Activated CD8-positive, alpha-beta memory T cell treated with anti-CD3 and anti-CD28 coated beads for 24 hours (primary cell): ENCODE results near the gene CLIP4.
"Not testable (repeated sequence)": the region's sequence is repeated elsewhere in the genome, so short reads cannot be mapped to it uniquely, and the experiment has no call there.

Source experiments
- DNase-seq: peaks from one replicate; pipeline ENCODE4 v3.0.0-alpha.2; 2020

Gene CLIP4, protein sequence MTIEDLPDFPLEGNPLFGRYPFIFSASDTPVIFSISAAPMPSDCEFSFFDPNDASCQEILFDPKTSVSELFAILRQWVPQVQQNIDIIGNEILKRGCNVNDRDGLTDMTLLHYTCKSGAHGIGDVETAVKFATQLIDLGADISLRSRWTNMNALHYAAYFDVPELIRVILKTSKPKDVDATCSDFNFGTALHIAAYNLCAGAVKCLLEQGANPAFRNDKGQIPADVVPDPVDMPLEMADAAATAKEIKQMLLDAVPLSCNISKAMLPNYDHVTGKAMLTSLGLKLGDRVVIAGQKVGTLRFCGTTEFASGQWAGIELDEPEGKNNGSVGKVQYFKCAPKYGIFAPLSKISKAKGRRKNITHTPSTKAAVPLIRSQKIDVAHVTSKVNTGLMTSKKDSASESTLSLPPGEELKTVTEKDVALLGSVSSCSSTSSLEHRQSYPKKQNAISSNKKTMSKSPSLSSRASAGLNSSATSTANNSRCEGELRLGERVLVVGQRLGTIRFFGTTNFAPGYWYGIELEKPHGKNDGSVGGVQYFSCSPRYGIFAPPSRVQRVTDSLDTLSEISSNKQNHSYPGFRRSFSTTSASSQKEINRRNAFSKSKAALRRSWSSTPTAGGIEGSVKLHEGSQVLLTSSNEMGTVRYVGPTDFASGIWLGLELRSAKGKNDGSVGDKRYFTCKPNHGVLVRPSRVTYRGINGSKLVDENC

DNA sequence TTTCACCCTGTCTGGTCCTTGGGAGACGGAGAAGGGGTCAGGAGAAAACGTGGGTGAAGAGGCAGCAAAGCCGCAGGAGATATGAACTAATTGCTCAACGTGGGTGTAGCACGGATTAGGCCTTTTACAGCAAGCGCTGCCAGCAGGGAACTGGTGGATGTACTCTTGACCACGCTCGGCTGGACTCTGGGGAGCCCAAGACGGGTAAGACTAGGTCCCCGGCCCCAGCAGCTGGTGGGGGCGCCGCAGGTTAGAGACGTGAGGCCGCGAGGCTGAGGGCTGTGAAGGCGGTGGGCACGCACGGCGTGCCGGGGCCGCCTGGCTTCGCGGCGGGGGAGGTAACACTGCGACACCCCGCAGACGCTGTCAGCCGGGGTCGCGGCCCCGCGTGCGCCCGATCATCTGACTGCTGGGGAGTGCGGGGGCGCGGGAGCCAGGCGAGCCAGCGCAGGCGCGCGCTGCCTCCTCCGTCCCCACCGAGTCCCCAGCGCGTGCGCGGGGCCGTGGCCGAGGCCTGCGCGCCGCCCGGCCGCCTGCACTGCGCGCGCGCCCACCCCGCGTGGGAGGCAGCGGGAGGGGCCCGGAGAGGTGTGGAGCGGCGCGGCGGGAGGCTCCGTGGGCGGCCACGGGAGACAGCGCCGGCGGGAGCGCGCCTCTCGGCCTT is at the start of gene CLIP4:
Gene CLIP4, plus strand, starts transcription at position 470 of the 664 bp plus-strand sequence. CDS start 5,974 bp downstream, outside the sequence.
- peak; percentile 89 for DNase-seq

DNA sequence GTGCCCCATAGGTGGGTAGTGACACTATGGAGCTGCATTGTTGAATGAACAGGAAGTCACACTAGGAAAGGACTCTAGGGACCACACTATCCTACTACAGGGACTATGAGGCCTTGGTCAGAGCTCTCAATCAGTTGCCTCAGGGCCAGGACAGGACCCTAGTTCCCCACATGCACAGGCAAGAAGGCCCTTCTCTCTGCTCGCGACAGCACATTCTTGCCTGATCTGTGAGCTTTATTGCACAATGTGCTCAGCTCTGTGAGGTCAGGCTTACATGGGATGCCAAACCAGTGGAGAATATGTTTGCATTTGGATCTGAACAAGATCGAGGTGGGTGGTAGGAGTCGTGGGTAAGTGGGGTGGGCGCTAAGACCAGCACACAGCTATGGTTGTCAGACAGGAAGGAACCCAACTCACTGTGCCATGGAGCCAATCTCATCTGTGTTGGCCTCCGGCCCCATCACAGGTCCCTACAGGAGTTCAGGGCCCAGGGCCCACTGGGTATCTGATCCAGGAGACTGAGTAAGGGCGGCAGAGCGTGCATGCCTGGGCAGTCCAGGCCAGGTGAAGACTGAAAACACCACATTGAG is 48.8 kb upstream of the CLIP4 start:
- DNase-seq, result no peak

DNA sequence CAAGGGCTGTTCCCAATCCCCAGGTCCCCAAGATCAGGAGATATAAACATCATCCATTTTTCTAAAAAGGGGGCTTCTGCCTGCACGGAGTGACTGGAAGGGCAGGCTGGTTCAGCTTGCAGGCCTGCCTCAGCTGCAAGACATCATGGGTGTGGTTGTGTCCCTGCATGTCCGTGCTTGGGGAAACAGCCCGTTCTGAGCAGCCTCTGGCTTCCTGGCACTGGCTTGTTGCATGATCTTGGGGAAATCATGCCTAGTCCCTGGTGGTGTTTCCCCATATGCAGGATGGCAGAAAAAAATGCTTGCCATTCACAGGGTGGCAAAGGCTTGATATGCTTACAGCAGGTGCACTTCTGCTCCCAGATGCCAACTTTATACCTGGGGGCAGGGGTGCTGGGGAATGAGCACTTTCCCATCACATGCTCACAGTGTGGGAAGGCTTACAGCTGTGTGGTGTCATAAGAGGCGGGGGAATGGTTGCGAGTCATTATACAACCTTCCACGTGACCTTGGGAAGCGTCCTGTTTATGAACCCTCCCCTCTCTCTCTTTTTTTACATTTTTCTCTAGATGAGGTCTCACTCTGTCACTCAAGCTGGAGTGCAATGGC is 48.1 kb upstream of the CLIP4 start:
- no peak for DNase-seq

DNA sequence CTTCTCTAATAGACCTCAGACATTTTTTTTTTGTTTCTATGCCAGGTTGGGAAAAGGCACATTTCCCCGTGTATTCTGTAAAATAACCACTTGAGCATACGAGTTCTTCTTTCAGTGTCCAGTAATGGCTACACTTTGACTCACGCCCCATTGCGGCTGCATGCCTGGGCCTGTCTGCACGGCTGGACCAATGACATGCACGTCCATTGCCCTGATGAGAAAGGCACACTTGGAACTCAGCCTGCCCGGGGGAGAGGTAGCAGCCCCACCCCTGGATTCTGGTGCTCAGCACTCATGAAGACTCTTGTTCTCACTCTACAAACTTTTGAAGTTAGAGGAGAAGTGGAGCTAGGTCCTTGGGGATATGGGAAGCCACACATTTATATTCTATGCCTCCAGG is 46.7 kb upstream of the CLIP4 start:
- DNase-seq, result no peak

DNA sequence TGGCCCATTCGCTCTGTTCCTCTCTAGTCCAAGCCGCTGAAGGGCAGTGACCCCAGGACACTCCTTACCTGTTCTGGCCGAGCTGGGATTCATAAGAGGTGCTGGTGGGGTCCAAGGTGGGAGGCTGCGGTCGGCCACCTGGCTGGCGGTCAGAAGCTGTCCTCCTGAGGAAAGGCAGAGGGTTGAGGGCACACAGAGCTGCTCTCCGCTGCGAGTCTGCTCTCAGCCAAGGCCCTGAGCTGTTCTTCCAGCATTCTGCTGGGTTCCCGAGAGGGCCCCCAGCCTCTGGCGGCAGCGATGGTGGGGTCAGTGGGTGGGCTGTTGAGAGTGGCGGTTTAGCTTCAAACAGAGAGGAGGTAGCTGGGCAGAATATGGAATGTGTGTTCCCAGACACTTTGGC is 44.7 kb upstream of the CLIP4 start:
- DNase-seq, result peak; percentile 15

DNA sequence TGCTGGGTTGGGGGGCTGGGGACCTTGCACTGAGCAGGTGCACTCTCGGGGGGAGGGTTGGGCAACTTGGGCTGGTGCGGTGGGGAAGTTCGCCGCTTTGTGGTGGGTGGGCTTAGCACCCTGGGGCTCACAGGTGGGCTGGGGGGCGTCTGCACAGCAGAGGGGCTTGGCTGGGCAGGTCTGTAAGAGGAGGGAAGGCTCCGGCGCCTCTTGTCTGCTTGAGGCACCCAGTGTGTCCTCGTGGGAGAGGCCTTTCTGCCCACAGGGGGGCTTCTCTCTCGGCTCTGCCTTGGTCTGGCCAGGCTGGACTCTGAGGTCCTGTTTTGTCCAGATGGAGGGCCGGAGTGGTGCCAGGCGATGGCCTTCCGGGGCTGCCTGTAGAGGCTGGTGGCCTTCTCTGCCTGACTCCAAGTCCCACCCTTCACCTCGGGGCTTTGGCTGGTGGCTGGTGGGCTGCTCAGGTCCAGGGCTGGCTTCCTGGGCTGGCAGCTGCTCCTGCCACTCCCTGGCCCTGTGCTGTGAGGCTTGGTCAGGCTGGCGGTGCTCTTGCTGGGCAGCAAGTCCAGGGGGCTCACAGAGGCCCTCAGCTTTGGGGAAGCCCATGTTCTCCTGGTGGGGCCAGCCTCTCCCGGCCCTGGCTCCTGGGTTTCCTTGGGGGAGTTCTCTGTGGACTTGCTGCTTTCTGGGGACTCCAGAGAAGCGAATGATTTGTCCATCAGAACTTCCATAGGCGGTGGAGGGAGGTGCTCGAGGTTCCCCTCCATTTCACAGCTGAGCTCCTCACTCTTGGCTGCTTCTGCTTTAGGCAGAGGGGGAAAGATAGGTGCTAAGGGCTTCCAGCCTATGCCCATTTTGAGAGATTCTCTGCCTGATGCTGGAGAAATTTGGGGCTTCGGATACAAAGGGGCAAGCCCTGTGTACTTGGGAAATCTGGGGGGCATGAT is 43.9 kb upstream of the CLIP4 start:
- no peak for DNase-seq

DNA sequence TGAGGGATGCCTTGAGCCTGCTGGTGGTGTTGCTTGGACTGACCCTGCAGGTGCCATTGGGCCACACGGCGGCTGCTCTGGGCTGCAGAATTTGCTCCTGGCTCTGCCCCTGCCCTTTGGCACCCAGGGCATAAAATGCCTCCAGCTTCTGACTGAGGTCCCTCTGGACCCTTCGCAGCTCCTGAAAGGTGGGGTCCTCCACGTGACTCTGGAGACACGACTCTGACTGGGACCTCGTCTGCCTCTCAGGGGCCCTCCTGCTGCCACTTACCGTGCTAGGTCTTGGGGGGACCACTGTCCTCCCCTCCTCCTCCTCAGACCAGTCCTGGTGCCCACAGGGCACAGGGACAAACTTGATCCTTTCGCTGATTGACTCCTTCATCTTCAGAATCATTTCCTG is 43.0 kb upstream of the CLIP4 start:
- no peak for DNase-seq

DNA sequence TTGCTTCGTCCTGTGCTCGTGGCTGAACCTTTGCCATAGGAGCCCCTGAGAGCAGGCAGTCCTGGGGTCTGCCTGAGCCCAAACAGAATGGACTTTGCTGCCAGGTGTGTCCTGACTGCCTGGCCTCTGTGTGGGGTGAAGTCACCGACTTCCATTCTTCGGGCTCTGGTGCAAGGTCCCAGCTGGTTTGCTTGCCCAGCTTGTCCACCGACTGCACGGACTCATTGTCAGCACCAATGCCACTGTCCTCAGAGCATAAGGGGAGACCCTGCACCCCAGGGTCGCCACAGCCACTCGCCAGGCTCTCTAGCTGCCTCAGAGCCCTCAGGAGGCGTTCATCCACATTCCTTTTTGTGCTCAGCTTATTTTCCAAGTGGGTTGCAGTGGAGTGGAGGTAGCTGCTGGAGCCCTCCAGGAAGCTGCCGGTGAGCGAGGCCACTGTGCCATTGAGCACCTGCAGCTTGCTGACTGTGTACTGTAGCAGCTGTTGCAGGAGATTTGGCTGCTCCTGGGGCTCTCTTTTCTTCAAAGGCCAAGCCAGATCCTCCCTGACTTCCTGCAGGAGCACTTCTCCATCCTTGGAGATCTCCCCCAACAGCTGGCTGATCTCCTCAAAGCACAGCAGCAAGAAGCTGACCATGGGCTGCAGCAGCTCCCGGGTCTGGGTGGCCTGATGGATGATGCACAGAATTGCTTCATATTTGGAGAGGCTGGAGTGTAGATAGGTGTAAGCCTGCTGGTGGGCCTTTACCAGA is 42.1 kb upstream of the CLIP4 start:
- DNase-seq, result no peak

DNA sequence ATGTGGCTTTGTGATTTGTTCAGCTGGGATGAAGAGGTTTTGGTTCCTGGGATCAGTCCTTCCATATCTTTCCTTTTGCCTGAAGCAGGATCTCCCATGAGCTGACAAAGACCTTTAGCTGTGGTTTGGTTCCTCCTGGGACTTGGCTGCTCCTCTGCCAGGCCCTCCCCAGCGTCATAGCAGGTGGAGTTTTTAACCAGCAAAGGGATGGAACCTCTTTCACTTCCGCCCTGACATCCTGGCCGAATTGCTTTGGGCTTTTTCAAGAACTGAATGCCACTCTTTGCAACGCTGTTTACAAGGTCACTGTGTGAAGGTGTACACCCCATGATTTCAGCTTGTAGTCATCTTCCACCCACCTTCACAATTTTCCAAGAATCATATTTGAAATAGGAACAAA is 41.3 kb upstream of the CLIP4 start:
- peak; percentile 11 for DNase-seq

DNA sequence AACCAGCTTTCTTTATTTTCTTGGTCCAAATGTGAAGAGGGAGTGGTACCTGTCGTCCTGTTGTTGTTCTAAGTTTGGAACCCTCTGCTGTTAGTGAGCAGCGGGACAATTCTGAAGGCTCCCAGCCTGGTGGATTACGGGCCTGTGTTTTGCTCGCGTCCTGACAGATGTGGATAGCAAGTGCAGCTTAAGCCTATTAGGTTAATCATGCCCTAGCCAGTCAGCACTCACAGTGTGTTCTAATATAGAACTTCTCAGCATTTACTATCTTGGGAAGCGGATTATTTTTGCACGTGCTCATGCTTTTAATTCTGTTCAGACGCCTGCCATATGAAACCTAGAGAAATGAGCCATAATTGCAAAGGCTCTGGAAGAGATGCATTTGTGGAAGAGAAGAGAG is 40.8 kb upstream of the CLIP4 start, which contains the start of gene PCARE:
Gene PCARE, minus strand, starts transcription at position 113 of the 400 bp plus-strand sequence. CDS start 262 bp downstream, outside the sequence.
- DNase-seq, result peak; percentile 7

DNA sequence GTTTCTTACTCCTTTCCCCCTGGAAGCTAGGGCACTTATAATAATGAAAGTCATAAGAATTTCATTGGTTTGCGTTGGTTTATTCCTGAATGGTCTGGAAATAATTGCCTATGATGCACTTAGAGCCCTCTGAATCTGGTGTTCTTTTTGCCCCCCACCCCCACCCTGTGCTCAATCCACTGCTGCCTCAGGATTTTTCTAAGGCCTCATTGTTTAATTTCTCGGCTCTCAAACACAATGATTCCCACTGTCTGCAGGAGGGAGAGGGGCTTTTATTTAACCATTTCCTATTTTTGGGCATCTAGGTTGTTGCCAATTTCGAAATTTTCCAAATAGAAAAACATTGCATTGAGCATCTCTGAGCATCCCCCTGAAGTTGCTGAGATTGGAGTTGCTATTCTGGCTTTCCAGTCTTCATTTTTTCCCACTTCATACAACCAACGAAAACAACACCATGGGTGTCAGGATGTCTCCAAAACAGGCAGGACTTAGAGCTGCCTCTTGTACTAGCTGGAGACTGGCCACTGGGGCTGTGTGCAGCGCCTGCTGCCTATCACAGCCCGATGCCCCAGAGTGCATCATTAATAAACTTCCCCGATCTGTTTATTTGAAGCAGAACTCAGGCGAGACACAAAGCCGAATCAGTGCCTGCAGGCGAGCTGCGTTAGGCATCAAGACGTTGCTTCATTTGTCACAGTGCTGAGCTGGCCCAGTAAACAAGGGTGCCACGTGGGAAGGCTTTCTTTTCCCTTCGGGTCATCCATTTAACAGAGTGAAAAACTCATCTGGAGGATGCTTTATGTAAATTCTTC is 39.1 kb upstream of the CLIP4 start:
- DNase-seq, result no peak

DNA sequence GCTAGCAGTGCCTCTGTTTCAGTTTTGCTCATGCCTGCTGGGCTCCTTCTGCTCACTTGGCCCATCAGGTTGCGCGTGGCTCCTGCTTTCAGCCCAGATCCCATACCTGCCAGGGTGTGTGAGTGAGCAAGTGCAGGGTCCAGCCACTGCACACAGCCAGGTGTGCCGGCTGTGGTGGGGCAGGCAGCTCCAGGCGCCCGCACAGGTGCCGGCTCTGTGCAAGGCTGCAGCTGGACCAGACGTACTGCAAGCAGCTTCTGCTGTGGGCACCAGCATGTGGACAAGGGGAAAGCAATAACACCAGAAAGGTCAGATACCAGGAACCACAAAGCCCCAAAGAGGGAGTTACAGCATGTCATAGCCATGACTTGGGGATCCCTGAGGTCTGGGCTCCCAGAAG is 35.3 kb upstream of the CLIP4 start:
- peak; percentile 7 for DNase-seq

DNA sequence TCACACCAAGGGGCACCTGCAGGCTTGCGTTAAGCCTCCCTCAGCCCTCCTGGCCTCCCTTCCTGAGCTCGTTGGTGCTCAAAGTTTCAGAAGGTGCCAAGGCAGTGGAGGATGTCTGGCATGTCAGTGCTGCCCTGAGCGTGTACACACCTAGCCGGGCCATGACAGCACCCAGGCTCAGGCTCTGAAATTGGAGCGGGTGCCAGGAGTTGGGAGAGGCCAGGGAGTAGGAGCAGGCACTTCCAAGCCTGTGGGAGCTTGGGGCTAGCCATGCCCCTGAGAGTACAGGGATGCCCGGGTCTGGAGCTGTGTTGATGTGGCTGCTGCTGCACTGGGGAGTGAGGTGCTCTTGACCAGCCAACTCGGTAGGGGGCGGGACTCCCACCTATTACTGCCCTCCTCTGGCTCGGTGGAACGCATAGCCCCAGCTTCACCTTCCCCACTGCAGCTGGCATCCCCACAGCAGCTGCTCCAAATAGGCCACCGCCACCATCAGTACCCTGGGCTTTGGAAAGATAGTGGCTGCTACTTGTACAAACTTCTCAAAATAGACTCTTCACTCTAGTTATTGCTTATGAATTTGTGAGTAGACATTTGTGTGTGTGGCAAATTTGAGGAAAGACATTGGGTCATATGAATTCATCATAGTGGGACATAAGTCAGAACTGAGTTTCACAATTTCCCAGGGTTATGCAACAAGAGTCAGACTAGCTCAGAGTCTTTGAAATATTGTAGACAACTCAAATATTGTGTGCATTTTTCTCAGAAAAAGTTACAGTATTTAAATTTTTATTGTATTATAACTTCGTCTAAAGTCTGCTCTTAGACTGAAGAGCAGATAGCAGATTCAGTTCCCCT is 34.1 kb upstream of the CLIP4 start:
- peak; percentile 24 for DNase-seq

DNA sequence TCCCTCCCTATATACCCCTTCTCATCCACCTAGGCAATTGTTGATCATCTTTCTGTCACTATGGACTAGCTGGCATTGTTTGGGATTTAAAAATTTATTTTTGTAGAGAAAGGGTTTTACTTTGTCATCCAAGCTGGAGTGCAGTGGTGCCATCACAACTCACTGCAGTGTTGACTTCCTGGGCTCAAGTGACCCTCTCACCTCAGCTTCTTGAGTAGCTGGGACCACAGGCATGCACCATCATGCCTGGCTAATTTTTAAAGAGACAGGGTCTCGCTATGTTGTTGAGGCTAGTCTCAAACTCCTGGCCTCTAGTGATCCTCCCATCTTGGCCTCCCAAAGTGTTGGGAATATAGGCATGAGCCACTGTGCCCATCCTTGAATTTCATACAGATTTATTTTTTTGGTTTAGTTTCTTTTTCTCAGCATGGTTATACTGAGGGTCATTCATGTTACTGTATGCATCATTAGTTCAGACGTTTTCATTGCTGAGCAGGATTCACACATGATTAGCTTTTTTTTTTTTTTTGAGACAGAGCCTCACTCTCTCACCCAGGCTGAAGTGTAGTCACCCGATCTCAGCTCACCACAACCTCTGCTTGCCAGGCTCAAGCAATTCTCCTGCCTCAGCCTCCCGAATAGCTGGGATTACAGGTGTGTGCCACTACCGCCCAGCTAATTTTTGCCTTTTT is 32.3 kb upstream of the CLIP4 start:
- no peak for DNase-seq

DNA sequence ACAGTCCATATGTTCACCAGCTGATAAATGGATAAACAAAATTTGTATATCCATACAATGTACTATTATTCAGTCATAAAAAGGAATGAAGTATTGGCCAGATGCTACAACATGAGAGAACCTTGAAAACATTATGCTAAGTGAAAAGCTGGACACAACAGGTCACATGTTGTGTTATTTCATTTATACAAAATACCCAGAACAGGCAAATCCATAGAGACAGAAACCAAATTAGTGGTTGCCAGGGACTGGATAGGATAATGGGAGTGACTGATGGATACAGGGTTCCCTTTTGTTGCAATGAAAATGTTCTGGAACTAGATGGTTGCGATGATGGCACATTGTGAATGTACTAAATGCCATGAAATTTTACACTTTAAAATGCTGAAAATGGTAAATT is 30.7 kb upstream of the CLIP4 start:
- no peak for DNase-seq

DNA sequence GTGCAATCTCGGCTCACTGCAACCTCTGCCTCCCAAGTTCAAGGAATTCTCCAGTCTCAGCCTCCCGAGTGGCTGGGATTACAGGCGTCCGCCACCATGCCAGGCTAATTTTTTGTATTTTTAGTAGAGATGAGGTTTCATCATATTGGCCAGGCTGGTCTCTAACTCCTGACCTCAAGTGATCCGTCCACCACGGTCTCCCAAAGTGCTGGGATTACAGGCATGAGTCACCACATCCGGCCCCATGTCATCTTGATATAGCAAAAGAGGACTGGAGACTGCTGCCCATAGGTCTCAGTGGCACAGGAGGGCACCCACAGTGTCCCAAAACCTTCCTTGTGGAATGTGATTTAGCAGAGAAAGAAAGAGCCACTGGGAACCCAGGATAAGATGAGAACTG is 24.9 kb upstream of the CLIP4 start:
- DNase-seq, result not testable (repeated sequence)

DNA sequence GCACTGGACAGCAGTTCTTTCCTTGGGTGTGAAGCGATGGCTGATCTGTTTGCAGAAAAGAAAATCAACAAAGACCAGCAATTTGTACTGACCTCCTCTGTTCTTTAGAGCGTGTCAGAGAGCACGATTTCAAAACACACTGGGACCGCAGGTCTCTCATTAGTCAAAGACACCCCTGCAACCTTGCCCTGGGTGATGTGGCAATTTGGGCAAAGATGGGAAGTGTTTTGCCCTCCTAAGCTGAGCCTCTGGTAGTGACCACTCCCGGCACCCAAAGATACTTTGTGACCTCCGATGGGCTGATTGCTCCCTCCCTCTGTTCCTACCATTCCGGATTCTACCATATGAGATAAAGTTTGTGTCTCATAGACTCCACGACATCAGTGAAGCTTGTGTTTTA is 18.2 kb upstream of the CLIP4 start:
- no peak for DNase-seq

DNA sequence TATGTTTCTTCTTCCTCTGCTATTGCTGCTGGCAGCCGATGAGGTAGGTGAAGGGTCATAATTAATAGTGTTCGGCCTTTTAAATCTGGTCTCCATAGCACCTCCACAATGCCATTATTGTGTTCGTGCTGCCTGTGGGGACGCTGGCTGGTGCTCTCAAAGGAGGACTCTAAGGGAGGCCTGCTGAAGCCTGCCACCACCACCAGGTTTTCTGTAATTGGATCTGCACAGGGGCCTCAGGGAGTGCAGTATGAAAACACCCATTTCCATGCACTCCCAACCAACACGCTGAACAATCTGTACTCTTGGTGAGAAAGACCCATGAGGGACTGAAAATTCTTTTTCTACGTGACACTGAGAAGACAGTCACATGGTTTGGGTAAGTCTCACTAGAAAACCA is 17.6 kb upstream of the CLIP4 start:
- no peak for DNase-seq
